ENCODE measurements around the gene SH2D7. TPM values are rescaled to one million over a fixed set of nuclear protein-coding genes. Genes with fewer than 3 reads are reported as not detected.

The SH2D7 gene
- total RNA-seq, 1 donor from 2014 or later = not detected

DNA sequence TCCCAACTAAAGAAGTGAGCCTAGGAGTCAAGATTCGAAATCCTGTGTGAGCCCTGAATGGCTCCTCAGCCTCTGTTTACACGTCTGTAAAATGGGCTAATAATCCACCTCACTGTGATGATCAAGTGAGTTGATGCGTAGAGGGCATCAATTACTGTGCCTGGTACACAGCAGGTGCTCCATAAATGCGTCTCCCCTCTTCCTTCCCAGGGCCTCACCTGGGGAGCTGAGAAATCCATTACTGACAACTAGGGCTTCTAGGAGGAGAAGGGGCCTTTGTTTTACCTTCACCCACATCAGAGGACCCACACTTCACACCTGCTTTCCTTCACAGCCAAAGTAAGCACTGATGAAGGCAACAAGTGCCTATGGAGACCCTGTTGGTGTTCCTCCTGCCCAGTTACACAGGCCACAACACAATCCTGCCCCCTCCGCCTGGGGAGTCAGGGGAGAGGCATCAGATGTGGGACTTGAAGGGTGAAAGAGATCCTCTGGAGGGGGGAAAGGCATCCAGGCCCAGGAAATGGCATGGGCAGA, 37.5 kb downstream of the SH2D7 start:
- no peaks in the 10 kb centered on the region for H3K36me3 ChIP-seq (ENCODE audit: control insufficient read depth, insufficient read depth, low read length)

DNA sequence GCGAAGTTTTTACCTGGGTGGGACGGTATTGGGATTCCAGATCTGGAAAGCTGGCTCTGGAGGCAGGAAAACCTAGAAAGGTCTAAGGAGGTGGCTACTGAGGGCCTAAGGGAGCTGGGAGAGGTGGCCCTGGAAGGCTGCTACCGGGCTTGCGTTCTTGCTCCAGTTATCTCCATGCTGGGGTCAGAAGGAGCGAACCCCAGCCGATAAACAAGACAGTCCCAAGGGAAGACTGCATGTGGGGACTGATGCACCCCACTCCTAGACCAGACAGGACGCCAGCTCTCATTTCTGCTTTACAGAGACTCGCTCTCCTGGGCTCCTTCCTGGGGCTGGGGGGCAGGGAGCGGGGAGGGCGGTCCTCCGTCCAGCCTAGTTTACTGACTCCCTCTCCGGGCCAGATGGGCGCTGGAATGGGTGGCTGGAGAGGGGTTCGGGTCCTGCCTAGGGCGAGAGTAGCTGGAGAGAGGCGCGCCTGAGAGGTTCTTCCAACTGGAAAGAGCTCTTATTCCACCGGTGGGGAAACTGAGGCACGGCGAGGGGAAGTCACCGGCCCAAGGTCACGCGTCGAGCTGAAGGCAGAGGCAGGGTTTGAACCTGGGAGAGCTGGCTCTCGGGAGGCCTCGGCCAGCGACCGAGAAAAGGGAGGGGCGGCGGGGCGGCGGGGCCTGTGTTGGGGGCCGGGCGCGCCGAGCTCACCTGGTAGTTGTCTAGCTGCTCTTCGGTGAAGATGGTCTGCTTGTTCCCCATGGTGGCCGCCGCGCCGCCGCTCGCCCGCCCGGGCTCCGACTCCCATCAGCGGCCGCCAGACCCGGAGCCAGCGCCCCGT, 38.3 kb downstream of the SH2D7 start:
- FAIRE-seq = no peak
- TF ChIP-seq, protein P1, sequence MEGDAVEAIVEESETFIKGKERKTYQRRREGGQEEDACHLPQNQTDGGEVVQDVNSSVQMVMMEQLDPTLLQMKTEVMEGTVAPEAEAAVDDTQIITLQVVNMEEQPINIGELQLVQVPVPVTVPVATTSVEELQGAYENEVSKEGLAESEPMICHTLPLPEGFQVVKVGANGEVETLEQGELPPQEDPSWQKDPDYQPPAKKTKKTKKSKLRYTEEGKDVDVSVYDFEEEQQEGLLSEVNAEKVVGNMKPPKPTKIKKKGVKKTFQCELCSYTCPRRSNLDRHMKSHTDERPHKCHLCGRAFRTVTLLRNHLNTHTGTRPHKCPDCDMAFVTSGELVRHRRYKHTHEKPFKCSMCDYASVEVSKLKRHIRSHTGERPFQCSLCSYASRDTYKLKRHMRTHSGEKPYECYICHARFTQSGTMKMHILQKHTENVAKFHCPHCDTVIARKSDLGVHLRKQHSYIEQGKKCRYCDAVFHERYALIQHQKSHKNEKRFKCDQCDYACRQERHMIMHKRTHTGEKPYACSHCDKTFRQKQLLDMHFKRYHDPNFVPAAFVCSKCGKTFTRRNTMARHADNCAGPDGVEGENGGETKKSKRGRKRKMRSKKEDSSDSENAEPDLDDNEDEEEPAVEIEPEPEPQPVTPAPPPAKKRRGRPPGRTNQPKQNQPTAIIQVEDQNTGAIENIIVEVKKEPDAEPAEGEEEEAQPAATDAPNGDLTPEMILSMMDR (IDR thresholded peaks at IDR 0.05; ENCODE audit: insufficient read depth, low read length, severe bottlenecking) = no peak
- peak overlapping the region; percentile 47 for H3K4me3 ChIP-seq (ENCODE audit: low read depth, low read length)
- H3K36me3 ChIP-seq (ENCODE audit: control insufficient read depth, insufficient read depth, low read length) = no peaks in the 10 kb centered on the region
- no peaks in the 10 kb centered on the region for H3K27me3 ChIP-seq (ENCODE audit: control insufficient read depth, insufficient read depth, low read length)
- no peak for DNase-seq (ENCODE audit: low read depth)

More for the DNA sequence above, 37.5 kb downstream of the SH2D7 start:
- DNase-seq (ENCODE audit: low read depth) (no peak), FAIRE-seq (no peak)
- no peak overlapping the region for H3K4me3 ChIP-seq (ENCODE audit: low read depth, low read length)
- TF ChIP-seq, protein P1 (IDR thresholded peaks at IDR 0.05; ENCODE audit: insufficient read depth, low read length, severe bottlenecking) = no peak
- H3K27me3 ChIP-seq (ENCODE audit: control insufficient read depth, insufficient read depth, low read length) = peaks cover 2% of the 10 kb centered on the region

DNA sequence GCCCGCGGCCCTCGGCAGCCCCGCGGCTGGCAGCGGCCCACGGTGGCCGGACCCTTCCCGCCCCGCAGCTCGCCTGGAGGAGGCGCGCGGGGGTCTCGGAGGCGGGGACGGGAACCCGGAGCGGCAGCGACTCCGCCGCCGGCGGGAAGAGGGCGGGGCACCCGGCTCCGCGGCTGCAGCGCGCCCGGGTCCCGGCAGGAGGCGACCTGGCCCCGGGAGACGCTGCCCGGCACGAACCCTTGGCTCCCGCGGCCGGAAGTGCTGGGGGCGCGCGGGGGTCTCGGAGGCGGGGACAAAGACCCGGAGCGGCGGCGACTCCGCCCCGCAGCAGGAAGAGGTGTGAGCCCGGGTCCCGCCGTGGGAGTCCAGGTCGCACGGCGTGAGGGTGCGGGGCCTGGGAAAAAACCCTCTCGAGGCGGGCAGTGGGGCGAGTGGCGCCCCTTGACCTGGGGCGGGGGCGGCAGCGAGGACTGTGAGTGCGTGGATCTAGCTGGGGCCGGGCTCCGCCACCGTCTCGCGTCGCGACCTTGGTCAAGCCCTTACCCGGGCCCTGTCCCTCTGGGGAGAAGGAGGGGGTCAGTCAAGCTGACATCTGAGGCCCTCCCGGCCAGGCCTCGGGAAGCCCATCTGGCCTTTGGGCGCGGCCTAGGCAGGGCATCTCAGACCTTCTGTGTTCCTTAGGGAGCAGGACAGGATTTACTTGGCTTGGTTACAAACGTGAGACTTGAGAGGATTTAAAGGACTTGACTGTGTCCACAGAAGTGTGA, 39.1 kb downstream of the SH2D7 start, which contains the start of gene CIB2:
Gene CIB2 (minus strand): TSS at position 151 of the 767 bp plus-strand sequence. CDS start 230 bp downstream, outside the sequence.
- FAIRE-seq (no peak), DNase-seq (ENCODE audit: low read depth) (no peak)
- peak within 1 kb of the TSS; percentile 47 for H3K4me3 ChIP-seq (ENCODE audit: low read depth, low read length)
- no peaks in the 10 kb centered on the region for H3K27me3 ChIP-seq (ENCODE audit: control insufficient read depth, insufficient read depth, low read length)
- H3K36me3 ChIP-seq (ENCODE audit: control insufficient read depth, insufficient read depth, low read length) = no peaks in the 10 kb centered on the region
- TF ChIP-seq, protein P1 (IDR thresholded peaks at IDR 0.05; ENCODE audit: insufficient read depth, low read length, severe bottlenecking) = peak; percentile 58

DNA sequence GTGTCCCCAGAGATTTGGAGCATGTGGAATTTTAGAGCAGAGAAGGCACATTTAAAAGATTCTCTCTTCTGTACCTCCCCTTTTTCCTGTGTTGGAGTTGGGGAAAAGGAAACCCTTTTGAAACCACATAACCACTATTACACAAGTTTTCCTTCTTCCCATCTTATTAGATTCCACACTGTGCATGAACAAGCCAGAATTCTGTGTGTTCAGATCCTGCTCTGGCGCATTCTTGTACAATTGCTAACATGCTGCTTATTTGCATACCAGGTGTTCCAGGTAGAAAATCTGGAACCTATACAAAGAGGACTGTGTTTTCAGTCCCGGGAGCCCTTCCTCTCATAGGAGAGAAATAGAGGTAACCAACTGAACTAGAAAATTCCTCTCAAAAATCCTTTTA, 41.4 kb downstream of the SH2D7 start:
- no peak overlapping the region for H3K4me3 ChIP-seq (ENCODE audit: low read depth, low read length)
- peak; percentile 97 for DNase-seq (ENCODE audit: low read depth)
- FAIRE-seq = no peak
- H3K36me3 ChIP-seq (ENCODE audit: control insufficient read depth, insufficient read depth, low read length) = no peaks in the 10 kb centered on the region
- TF ChIP-seq, protein P1 (IDR thresholded peaks at IDR 0.05; ENCODE audit: insufficient read depth, low read length, severe bottlenecking) = no peak
- H3K27me3 ChIP-seq (ENCODE audit: control insufficient read depth, insufficient read depth, low read length) = no peaks in the 10 kb centered on the region

DNA sequence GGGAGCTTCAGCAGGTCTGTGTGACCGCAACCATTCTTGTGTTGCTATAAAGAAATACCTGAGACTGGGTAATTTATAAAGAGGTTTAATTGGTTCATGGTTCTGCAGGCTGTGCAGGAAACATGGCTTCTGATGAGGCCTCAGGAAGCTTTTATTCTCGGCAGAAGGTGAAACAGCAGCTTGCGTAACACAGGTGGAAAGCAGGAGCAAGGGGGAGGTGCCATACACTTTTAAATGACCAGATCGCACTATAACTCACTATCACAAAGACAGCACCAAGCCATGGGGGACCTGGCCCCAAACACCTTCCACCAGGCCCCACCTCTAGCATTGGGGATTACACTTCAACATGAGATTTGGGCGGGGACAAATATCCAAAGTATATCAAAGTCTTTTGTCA, 47.2 kb downstream of the SH2D7 start:
- FAIRE-seq = no peak
- Histone ChIP-seq H3K4me3 (ENCODE audit: low read depth, low read length) (no peak overlapping the region), H3K27me3 (ENCODE audit: control insufficient read depth, insufficient read depth, low read length) (no peaks in the 10 kb centered on the region), H3K36me3 (ENCODE audit: control insufficient read depth, insufficient read depth, low read length) (no peaks in the 10 kb centered on the region)
- no peak for DNase-seq (ENCODE audit: low read depth)
- TF ChIP-seq, protein P1 (IDR thresholded peaks at IDR 0.05; ENCODE audit: insufficient read depth, low read length, severe bottlenecking) = no peak
